GM12878 (cell line): Measurements from ENCODE around the gene LACTBL1. TPM values are rescaled to one million over a fixed set of nuclear protein-coding genes. Genes with fewer than 3 reads are reported as not detected.

Experiments used
- ATAC-seq: fragments of 200-7000 bp; cut with Tn5 transposase; 3 replicates; pipeline ENCODE4 v1.9.1; 2020; ENCODE audit warnings: mild to moderate bottlenecking, moderate library complexity
- Bru-seq: library from RNA; stranded (reverse); fragments of 400-500 nt; gene quantifications from one replicate; lab custom pipeline; 2021; lab: Mats Ljungman, UMichigan
- BruChase-seq, 2 experiments: library from RNA; stranded (reverse); fragments of 400-500 nt; gene quantifications; one replicate each; lab custom pipeline; 2021; lab: Mats Ljungman, UMichigan
- BruUV-seq: library from RNA; stranded (reverse); fragments of 400-500 nt; replicated peaks from 2 replicates; lab custom pipeline; 2021; lab: Mats Ljungman, UMichigan
- CTCF ChIA-PET: fragments of 300-600 bp; sonication (Branson Sonifier 250); formaldehyde crosslinking; extraction: SDS; loops from one replicate; lab custom pipeline; 2021; ENCODE audit warnings: inconsistent platforms; lab: Yijun Ruan, JAX
- POLR2A ChIA-PET: fragments of 350-600 bp; formaldehyde crosslinking; extraction: SDS; loops from one replicate; lab custom pipeline; 2021; ENCODE audit warnings: inconsistent platforms; lab: Charles Lee
- RAD21 ChIA-PET: fragments of 300-600 bp; sonication (Branson Sonifier 250); formaldehyde crosslinking; loops from one replicate; lab custom pipeline; 2023; ENCODE audit warnings: antibody characterized with exemption; ENCODE audit not compliant: unreplicated experiment; lab: Charles Lee
- SMC1A ChIA-PET: fragments of 300-600 bp; sonication (Branson Sonifier 250); formaldehyde crosslinking; loops from one replicate; lab custom pipeline; 2023; ENCODE audit not compliant: unreplicated experiment, uncharacterized antibody; lab: Charles Lee
- DNase-seq: peaks from one replicate; pipeline ENCODE4 v3.0.0-alpha.2; 2011; ENCODE audit warnings: low read depth, low spot score
- FAIRE-seq: peaks from 3 replicates; lab custom pipeline; 2011; peaks lifted over from hg19 to GRCh38; lab: Jason Lieb, UNC
- H2AFZ ChIP-seq: 2 replicates; pipeline ENCODE4 v1.6.0; 2011; ENCODE audit warnings: low read depth, low read length, control low read depth; ENCODE audit not compliant: control insufficient read depth
- H3K27ac ChIP-seq: 2 replicates; pipeline ENCODE4 v1.5.1; 2011; ENCODE audit warnings: control low read depth; ENCODE audit not compliant: control insufficient read depth, insufficient read depth
- H3K27me3 ChIP-seq, 2 experiments: replicated peaks in 1 of 2; 2 replicates each; pipeline versions ENCODE4 v1.6.0 to v1.6.1; 2011; ENCODE audit warnings: low read length in 1 of 2; ENCODE audit not compliant: control insufficient read depth in 2 of 2, insufficient read depth in 2 of 2
- H3K36me3 ChIP-seq, 2 experiments: 2 replicates each; pipeline ENCODE4 v1.5.1; 2011; ENCODE audit warnings: low read length in 1 of 2; ENCODE audit not compliant: control insufficient read depth in 2 of 2, insufficient read depth in 2 of 2
- H3K4me1 ChIP-seq: 2 replicates; pipeline ENCODE4 v1.6.1; 2011; ENCODE audit warnings: mild to moderate bottlenecking, low read length, moderate library complexity, mixed read lengths; ENCODE audit not compliant: control insufficient read depth, insufficient read depth
- H3K4me2 ChIP-seq: 2 replicates; pipeline ENCODE4 v1.6.0; 2011; ENCODE audit warnings: control low read depth; ENCODE audit not compliant: control insufficient read depth, insufficient read depth
- H3K4me3 ChIP-seq: fragments of 200-600 bp; sonication (generic); 2 replicates; pipeline ENCODE4 v1.5.1; 2016
- H3K79me2 ChIP-seq: 2 replicates; pipeline ENCODE4 v1.6.0; 2011; ENCODE audit warnings: low read length; ENCODE audit not compliant: control insufficient read depth, insufficient read depth
- H3K9ac ChIP-seq: 2 replicates; pipeline ENCODE4 v1.8.0; 2011; ENCODE audit warnings: low read length, control low read depth, mixed read lengths; ENCODE audit not compliant: control insufficient read depth, insufficient read depth
- H3K9me3 ChIP-seq: replicated peaks from 3 replicates; pipeline ENCODE4 v1.5.1; 2011; ENCODE audit warnings: mild to moderate bottlenecking, low read length; ENCODE audit not compliant: control insufficient read depth, insufficient read depth
- H4K20me1 ChIP-seq: 2 replicates; pipeline ENCODE4 v1.6.0; 2011; ENCODE audit not compliant: control insufficient read depth, insufficient read depth
- BACH1 ChIP-seq: fragments of 450-650 bp; IDR thresholded peaks from 2 replicates; pipeline ENCODE4 v1.6.1; 2017; ENCODE audit warnings: mild to moderate bottlenecking, borderline replicate concordance
- CEBPZ ChIP-seq: fragments of 150-350 bp; IDR thresholded peaks from 2 replicates; pipeline ENCODE4 v1.6.1; 2016; ENCODE audit warnings: low read depth, low read length
- GATAD2B ChIP-seq: fragments of 450-650 bp; conservative IDR thresholded peaks from 2 replicates; pipeline ENCODE4 v1.6.1; 2017; ENCODE audit warnings: low read depth, mild to moderate bottlenecking, moderate library complexity
- JUND ChIP-seq: IDR thresholded peaks from 2 replicates; pipeline ENCODE4 v1.6.1; 2012; ENCODE audit warnings: low read depth, mild to moderate bottlenecking, low read length, improper control_type of control experiment, moderate library complexity
- KLF5 ChIP-seq: fragments of 450-650 bp; IDR thresholded peaks from 2 replicates; pipeline ENCODE4 v1.6.1; 2014; ENCODE audit warnings: mild to moderate bottlenecking; ENCODE audit not compliant: partially characterized antibody
- NBN ChIP-seq: fragments of 450-650 bp; IDR thresholded peaks from 2 replicates; pipeline ENCODE4 v1.6.1; 2016
- POLR2A ChIP-seq: IDR thresholded peaks from 2 replicates; pipeline ENCODE4 v1.6.1; 2011; ENCODE audit warnings: low read depth, mild to moderate bottlenecking, low read length
- WGBS: methylation state at CpG from one replicate; pipeline ENCODE4 v1.1.6; 2016; ENCODE audit warnings: low lambda C conversion rate; ENCODE audit not compliant: insufficient replicate concordance, insufficient coverage; ENCODE audit errors: missing lambda C conversion rate; 5-methylcytosine and 5-hydroxymethylcytosine counted together
- in situ Hi-C: fragments of 300-500 bp; cut with MboI; formaldehyde crosslinking; loops from 9 replicates; pipeline ENCODE4 v1.14.3; 2018; ENCODE audit warnings: mixed read lengths
- intact Hi-C: fragments of 100-400 bp; cut with micrococcal nuclease; formaldehyde crosslinking; loops from one replicate; pipeline ENCODE4 v1.14.2; 2022; ENCODE audit not compliant: unreplicated experiment
- long read RNA-seq, 2 experiments: library from polyadenylated mRNA; unstranded; transcript quantifications; one replicate each; pipeline ENCODE4 v2.0.0, GENCODE V29; 2019 to 2020
- polyA minus RNA-seq, 3 experiments: library from RNA; depleted of rRNA, polyadenylated mRNA; stranded (reverse); fragments of >200 nt; gene quantifications; 2 replicates each; pipeline ENCODE4 v1.2.3, GENCODE V29; 2011
- polyA plus RNA-seq, 11 experiments: library from polyadenylated mRNA; depleted of rRNA in 4 of 11; unstranded in 6 of 11; stranded (reverse) in 5 of 11; fragments of >200 nt; fragmentation: Nextera tagmentation in 4 of 11; fragmentation: Illumina TruSeq in 1 of 11; extraction: Ambion mirVana in 4 of 11; extraction: Trizol in 1 of 11; gene quantifications; 1 replicate in 1 of 11; 2 replicates in 10 of 11; pipeline versions ENCODE4 v1.2.1 to v1.2.3, GENCODE V29; 2011 to 2016; ENCODE audit warnings: inconsistent platforms in 2 of 11, missing spikeins in 2 of 11, low read depth in 1 of 11
- total RNA-seq, 4 experiments: library from RNA; depleted of rRNA in 3 of 4; stranded (reverse); fragments of >200 nt in 3 of 4; fragmentation: Illumina TruSeq in 1 of 4; extraction: Trizol in 1 of 4; gene quantifications; 2 replicates each; pipeline versions ENCODE4 v1.2.1 to v1.2.3, GENCODE V29; 2013 to 2021

Gene LACTBL1
- not detected in 2 replicates for total RNA-seq (2013; cell fraction: nucleolus; rRNA removed)
- not detected in 2 replicates for total RNA-seq (2014; rRNA removed)
- total RNA-seq (2014; rRNA removed; fragmentation: Illumina TruSeq; extraction: Trizol), result not detected in 2 replicates
- total RNA-seq (2021), result not detected in 2 replicates
- polyA plus RNA-seq (2011; ENCODE audit: low read depth), result not detected
- polyA plus RNA-seq (2011; rRNA removed), result not detected in 2 replicates
- not detected in 2 replicates for polyA plus RNA-seq (2011; cell fraction: cytosol; rRNA removed)
- polyA plus RNA-seq (2011; cell fraction: nucleus; rRNA removed), result not detected in 2 replicates
- polyA plus RNA-seq (2012), result not detected in 2 replicates
- polyA plus RNA-seq (2014; fragmentation: Illumina TruSeq; extraction: Trizol), result not detected in 2 replicates
- polyA plus RNA-seq (2014; fragmentation: Nextera tagmentation; extraction: Ambion mirVana), result not detected
- polyA plus RNA-seq (2014; rRNA removed), result 0.08 TPM in 1 of 2 replicates, not detected in the other
- not detected for polyA plus RNA-seq (2016; fragmentation: Nextera tagmentation; extraction: Ambion mirVana)
- polyA minus RNA-seq (2011; rRNA and poly(A)+ RNA removed), result not detected in 2 replicates
- polyA minus RNA-seq (2011; cell fraction: cytosol; rRNA and poly(A)+ RNA removed), result not detected in 2 replicates
- not detected in 2 replicates for polyA minus RNA-seq (2011; cell fraction: nucleus; rRNA and poly(A)+ RNA removed)
- Bru-seq, nascent RNA, result not detected
- BruChase-seq, experiment 1, labeled RNA remaining after a 6-hour chase, result not detected
- BruChase-seq, experiment 2, labeled RNA remaining after a 2-hour chase, result not detected
- long read RNA-seq, experiment 1, result 0 reads
- long read RNA-seq, experiment 2, result 0 reads

GRCh38 chr1:22972760-22973159, at the start of gene LACTBL1:
TSS of gene LACTBL1 (minus strand) at chr1:22972866. CDS start at chr1:22972316, 550 bp downstream.
- no peak within 1 kb of the TSS for H2AFZ ChIP-seq
- ATAC-seq, result no peak
- H3K4me2 ChIP-seq, result no peak within 1 kb of the TSS

More at GRCh38 chr1:22972760-22973159, at the start of gene LACTBL1:
- ChIA-PET POLR2A (no interaction called here), RAD21 (interaction anchor here (1.8 kb wide), 1 partner anchor 211 kb away, joined by 9 read pairs; no protein-coding TSS in a partner anchor), CTCF (interaction anchor here (1.7 to 15.3 kb wide), 2 partner anchors 8 to 212 kb away, joined by 5 to 114 read pairs; no protein-coding TSS in a partner anchor), SMC1A (interaction anchor here (2.7 kb wide), 1 partner anchor 212 kb away, joined by 13 read pairs; no protein-coding TSS in a partner anchor)
- H4K20me1 ChIP-seq, result no peaks in the 10 kb centered on the region
- no peak for DNase-seq
- H3K36me3 ChIP-seq, result no peaks in the 10 kb centered on the region
- WGBS, result 16% methylated on average over 5 of the region's 5 CpGs
- in situ Hi-C loops (no loop called here), intact Hi-C loops (no loop called here)
- no peaks in the 10 kb centered on the region for H3K79me2 ChIP-seq
- H3K27ac ChIP-seq, result no peak within 1 kb of the TSS
- H3K27me3 ChIP-seq, result peaks cover 0 to 5% of the 10 kb centered on the region in 2 experiments; a peak in 3 of 4 replicates
- FAIRE-seq, result no peak
- no peak within 1 kb of the TSS for H3K9ac ChIP-seq
- no peak for TF ChIP-seq NBN
- no peak for TF ChIP-seq KLF5
- TF ChIP-seq JUND, result no peak
- no peak for TF ChIP-seq POLR2A
- TF ChIP-seq BACH1, result no peak
- no peak for TF ChIP-seq GATAD2B
- no peak for TF ChIP-seq CEBPZ
- no peaks in the 10 kb centered on the region for H3K4me1 ChIP-seq
- H3K4me3 ChIP-seq, result no peak within 1 kb of the TSS
- H3K9me3 ChIP-seq, result no peaks in the 10 kb centered on the region
- no TSS peak for BruUV-seq
